Kidney (tissue), 14 donors: ENCODE measurements around the gene CABP1. TPM values are rescaled to one million over a fixed set of nuclear protein-coding genes. Genes with fewer than 3 reads are reported as not detected.

Source experiments
- DNase-seq, 5 donors: peaks; one replicate each; pipeline ENCODE4 v3.0.0-alpha.2; 2013 to 2020
- FAIRE-seq: peaks from 2 replicates; lab custom pipeline; 2012; peaks lifted over from hg19 to GRCh38; lab: Jason Lieb, UNC
- H3K27ac ChIP-seq, 2 donors: one replicate each; pipeline ENCODE4 v1.7.0; 2013; ENCODE audit warnings: low read depth in 2 of 2, low read length in 2 of 2, inconsistent platforms in 1 of 2
- H3K27me3 ChIP-seq: one replicate; pipeline ENCODE4 v1.7.1; 2013; ENCODE audit warnings: low read length, inconsistent platforms; ENCODE audit not compliant: control insufficient read depth, insufficient read depth
- H3K36me3 ChIP-seq, 3 donors: one replicate each; pipeline versions ENCODE4 v1.7.0 to v1.7.1; 2013; ENCODE audit warnings: low read length in 3 of 3, control low read depth in 1 of 3, inconsistent platforms in 1 of 3; ENCODE audit not compliant: insufficient read depth in 3 of 3, control insufficient read depth in 2 of 3
- H3K4me1 ChIP-seq, 3 donors: one replicate each; pipeline versions ENCODE4 v1.7.0 to v1.7.1; 2013; ENCODE audit warnings: low read length in 3 of 3, inconsistent platforms in 1 of 3, low read depth in 1 of 3; ENCODE audit not compliant: control insufficient read depth in 2 of 3, insufficient read depth in 2 of 3
- H3K4me3 ChIP-seq, 3 donors: one replicate each; pipeline versions ENCODE4 v1.7.0 to v1.8.1; 2013; ENCODE audit warnings: low read length in 3 of 3, control low read depth in 1 of 3, inconsistent platforms in 1 of 3
- H3K9ac ChIP-seq, 3 donors: one replicate each; pipeline versions ENCODE4 v1.7.0 to v1.7.1; 2013; ENCODE audit warnings: low read length in 3 of 3, control low read depth in 1 of 3, inconsistent platforms in 1 of 3
- H3K9me3 ChIP-seq, 3 donors: one replicate each; pipeline versions ENCODE4 v1.7.0 to v1.7.1; 2013; ENCODE audit warnings: low read length in 3 of 3, control low read depth in 1 of 3, inconsistent platforms in 1 of 3; ENCODE audit not compliant: control insufficient read depth in 2 of 3, insufficient read depth in 1 of 3
- intact Hi-C: fragments of 100-400 bp; cut with DNase I; formaldehyde crosslinking; loops from one replicate; pipeline ENCODE4 v1.11.1; 2022
- polyA plus RNA-seq: library from polyadenylated mRNA; stranded (reverse); fragments of 350-450 nt; fragmentation: Illumina TruSeq; extraction: RNeasy Lipid Tissue Mini Kit (QIAGEN cat#74804); gene quantifications from one replicate; pipeline ENCODE4 v1.2.3, GENCODE V29; 2014; ENCODE audit warnings: low read depth, low replicate concordance; ENCODE audit not compliant: insufficient read depth
- total RNA-seq: library from RNA; stranded (reverse); fragmentation: NEBNext Ultra II Directional; extraction: Animal tissue kit (Norgen Biotek cat#: 25700); gene quantifications from one replicate; pipeline ENCODE4 v1.2.1, GENCODE V29; 2021
- TF ChIP-seq, protein P1 (sequence below): IDR thresholded peaks from 3 replicates; pipeline ENCODE4 v1.5.1; 2012; ENCODE audit warnings: mild to moderate bottlenecking, moderate library complexity, borderline replicate concordance; ENCODE audit not compliant: insufficient read depth; ENCODE audit errors: extremely low read depth
- donor health status: control.
- donor health status: control.
- donor health status: control.
- donor health status: control.
- donor health status: control.
- donor health status: DM: yes; HTN: yes; CAD: no.
- donor health status: Normal renal cell carcinoma (clear cell type).

CABP1 gene
- total and polyA plus RNA-seq, 2 donors from 2014 or later, result 2.0 to 24.1 TPM

DNA sequence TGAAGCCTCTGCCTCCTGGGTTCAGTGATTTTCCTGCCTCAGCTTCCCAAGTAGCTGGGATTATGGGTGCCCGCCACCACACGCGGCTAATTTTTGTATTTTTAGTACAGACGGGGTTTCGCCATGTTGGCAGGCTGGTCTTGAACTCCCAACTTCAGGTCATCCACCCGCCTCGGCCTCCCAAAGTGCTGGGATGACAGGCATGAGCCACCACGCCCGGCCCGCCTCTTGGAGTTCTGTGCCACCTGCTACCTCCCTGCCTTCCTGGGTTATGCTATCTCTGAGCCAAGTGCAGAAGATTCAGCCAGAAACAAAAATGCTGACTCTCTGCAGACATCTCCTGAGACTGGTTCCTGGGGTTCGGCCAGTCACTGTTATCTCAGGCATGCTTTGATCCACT, 13.2 kb downstream of the CABP1 start:
- DNase-seq (no peak), FAIRE-seq (no peak)
- no peak overlapping the region for H3K27ac ChIP-seq

DNA sequence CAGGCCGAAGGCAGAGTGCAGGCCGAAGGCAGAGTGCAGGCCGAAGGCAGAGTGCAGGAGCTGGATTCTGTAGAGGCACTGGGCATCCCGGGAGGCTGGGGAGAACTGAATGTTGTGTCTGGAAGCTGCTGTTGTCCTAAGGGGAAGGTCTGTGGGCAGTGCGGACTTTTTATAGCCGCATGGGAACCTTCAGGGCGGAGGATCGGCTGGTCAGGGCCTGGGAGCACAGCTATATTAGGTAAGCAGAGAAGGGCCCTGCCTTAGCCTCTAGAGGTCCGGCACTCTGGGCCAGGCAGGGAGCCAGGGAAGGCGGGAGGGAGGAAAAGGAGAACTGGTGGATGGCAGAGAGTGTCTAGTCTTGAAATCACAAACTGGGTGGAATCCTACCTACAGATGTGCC, 14.2 kb downstream of the CABP1 start:
- FAIRE-seq, result no peak
- Histone ChIP-seq H3K9ac (no peak overlapping the region), H3K4me1 (no peaks in the 10 kb centered on the region), H3K36me3 (no peaks in the 10 kb centered on the region), H3K9me3 (no peaks in the 10 kb centered on the region), H3K27me3 (no peaks in the 10 kb centered on the region), H3K4me3 (no peak overlapping the region), H3K27ac (no peak overlapping the region)
- intact Hi-C loops, result no loop called here
- DNase-seq, result no peak
- TF ChIP-seq, protein P1, sequence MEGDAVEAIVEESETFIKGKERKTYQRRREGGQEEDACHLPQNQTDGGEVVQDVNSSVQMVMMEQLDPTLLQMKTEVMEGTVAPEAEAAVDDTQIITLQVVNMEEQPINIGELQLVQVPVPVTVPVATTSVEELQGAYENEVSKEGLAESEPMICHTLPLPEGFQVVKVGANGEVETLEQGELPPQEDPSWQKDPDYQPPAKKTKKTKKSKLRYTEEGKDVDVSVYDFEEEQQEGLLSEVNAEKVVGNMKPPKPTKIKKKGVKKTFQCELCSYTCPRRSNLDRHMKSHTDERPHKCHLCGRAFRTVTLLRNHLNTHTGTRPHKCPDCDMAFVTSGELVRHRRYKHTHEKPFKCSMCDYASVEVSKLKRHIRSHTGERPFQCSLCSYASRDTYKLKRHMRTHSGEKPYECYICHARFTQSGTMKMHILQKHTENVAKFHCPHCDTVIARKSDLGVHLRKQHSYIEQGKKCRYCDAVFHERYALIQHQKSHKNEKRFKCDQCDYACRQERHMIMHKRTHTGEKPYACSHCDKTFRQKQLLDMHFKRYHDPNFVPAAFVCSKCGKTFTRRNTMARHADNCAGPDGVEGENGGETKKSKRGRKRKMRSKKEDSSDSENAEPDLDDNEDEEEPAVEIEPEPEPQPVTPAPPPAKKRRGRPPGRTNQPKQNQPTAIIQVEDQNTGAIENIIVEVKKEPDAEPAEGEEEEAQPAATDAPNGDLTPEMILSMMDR, result no peak

More for the DNA sequence above, 13.2 kb downstream of the CABP1 start:
- Histone ChIP-seq H3K9ac (no peak overlapping the region), H3K27me3 (no peaks in the 10 kb centered on the region), H3K36me3 (no peaks in the 10 kb centered on the region), H3K9me3 (no peaks in the 10 kb centered on the region), H3K4me3 (no peak overlapping the region), H3K4me1 (peaks cover 0 to 7% (median 0%) of the 10 kb centered on the region in 3 donors)
- TF ChIP-seq, protein P1, result no peak
- intact Hi-C loops, result no loop called here

DNA sequence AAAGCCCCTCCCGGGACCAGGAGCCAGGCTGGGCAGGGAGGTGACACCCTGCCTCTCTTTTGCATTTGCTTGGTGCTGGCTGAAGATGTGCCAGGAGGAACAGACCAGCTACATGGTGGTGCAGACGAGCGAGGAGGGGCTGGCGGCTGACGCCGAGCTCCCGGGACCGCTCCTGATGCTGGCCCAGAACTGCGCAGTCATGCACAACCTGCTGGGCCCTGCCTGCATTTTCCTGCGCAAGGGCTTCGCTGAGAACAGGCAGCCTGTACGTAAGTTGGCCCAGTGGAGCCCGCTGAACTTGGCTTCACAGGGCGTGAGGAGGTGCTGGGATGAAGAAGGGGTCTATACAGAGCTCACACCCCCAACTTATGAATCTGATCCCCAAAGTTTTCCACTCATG, 15.6 kb downstream of the CABP1 start:
- no peaks in the 10 kb centered on the region for H3K4me1 ChIP-seq
- H3K36me3 ChIP-seq, result no peaks in the 10 kb centered on the region
- FAIRE-seq, result no peak
- TF ChIP-seq, protein P1, result no peak
- no peak overlapping the region for H3K9ac ChIP-seq
- DNase-seq, result no peak
- H3K27me3 ChIP-seq, result no peaks in the 10 kb centered on the region
- intact Hi-C loops, result no loop called here
- H3K27ac ChIP-seq, result no peak overlapping the region
- no peak overlapping the region for H3K4me3 ChIP-seq
- no peaks in the 10 kb centered on the region for H3K9me3 ChIP-seq
